Measurements from ENCODE around the gene NYNRIN.
A peak's percentile ranks its signal among the peaks of the same experiment; 100 is the strongest.
"Not testable (repeated sequence)": the region's sequence is repeated elsewhere in the genome, so short reads cannot be mapped to it uniquely, and the experiment has no call there.

The NYNRIN gene

GRCh38 chr14:24398653-24399446, at the start of gene NYNRIN:
Gene NYNRIN, plus strand, starts transcription at chr14:24399003. Its CDS starts 244 bp downstream, at chr14:24399247.
- no peak for DNase-seq (ENCODE audit: low read depth, low spot score)

- DNase-seq (ENCODE audit: low read depth, low spot score) = no peak
Measured at GRCh38 chr14:24349742-24350141, 49.1 kb upstream of the NYNRIN start.

- no peak for DNase-seq (ENCODE audit: low read depth, low spot score)
Measured at GRCh38 chr14:24351517-24351916, 47.3 kb upstream of the NYNRIN start.

GRCh38 chr14:24353559-24354481, 45.0 kb upstream of the NYNRIN start:
- DNase-seq (ENCODE audit: low read depth, low spot score) = no peak

- not testable (repeated sequence) for DNase-seq (ENCODE audit: low read depth, low spot score)
Measured at GRCh38 chr14:24354482-24354825, 44.3 kb upstream of the NYNRIN start.

- no peak for DNase-seq (ENCODE audit: low read depth, low spot score)
Measured at GRCh38 chr14:24355009-24355408, 43.8 kb upstream of the NYNRIN start.

- DNase-seq (ENCODE audit: low read depth, low spot score) = no peak
Measured at GRCh38 chr14:24356208-24356607, 42.6 kb upstream of the NYNRIN start.

- no peak for DNase-seq (ENCODE audit: low read depth, low spot score)
Measured at GRCh38 chr14:24360281-24360680, 38.5 kb upstream of the NYNRIN start.

GRCh38 chr14:24361326-24361725, 37.5 kb upstream of the NYNRIN start:
- no peak for DNase-seq (ENCODE audit: low read depth, low spot score)

GRCh38 chr14:24362241-24362960, 36.4 kb upstream of the NYNRIN start:
- no peak for DNase-seq (ENCODE audit: low read depth, low spot score)

GRCh38 chr14:24363401-24363800, 35.4 kb upstream of the NYNRIN start:
- DNase-seq (ENCODE audit: low read depth, low spot score) = no peak

- DNase-seq (ENCODE audit: low read depth, low spot score) = no peak
Measured at GRCh38 chr14:24364841-24365240, 34.0 kb upstream of the NYNRIN start.

- peak; percentile 71 for DNase-seq (ENCODE audit: low read depth, low spot score)
Measured at GRCh38 chr14:24365600-24366412, 33.0 kb upstream of the NYNRIN start.

- DNase-seq (ENCODE audit: low read depth, low spot score) = no peak
Measured at GRCh38 chr14:24366413-24366720, 32.4 kb upstream of the NYNRIN start.

- DNase-seq (ENCODE audit: low read depth, low spot score) = peak; percentile 83
Measured at GRCh38 chr14:24366721-24367513, 31.9 kb upstream of the NYNRIN start.

- DNase-seq (ENCODE audit: low read depth, low spot score) = peak; percentile 90
Measured at GRCh38 chr14:24367514-24368211, 31.1 kb upstream of the NYNRIN start, which contains the start of gene NFATC4. Gene NFATC4, plus strand, starts transcription at chr14:24368184. Its CDS starts 157 bp downstream, at chr14:24368341.

GRCh38 chr14:24368212-24368561, 30.6 kb upstream of the NYNRIN start:
- DNase-seq (ENCODE audit: low read depth, low spot score) = no peak

GRCh38 chr14:24368562-24369252, 30.1 kb upstream of the NYNRIN start:
- no peak for DNase-seq (ENCODE audit: low read depth, low spot score)

- DNase-seq (ENCODE audit: low read depth, low spot score) = no peak
Measured at GRCh38 chr14:24369463-24369862, 29.3 kb upstream of the NYNRIN start.
